Ishikawa (cell line): Measurements from ENCODE around the gene PCGF2.

ENCODE experiments used
- CEBPB ChIP-seq: IDR thresholded peaks from 2 replicates; pipeline ENCODE4 v1.6.1; 2012
- CREB1 ChIP-seq: IDR thresholded peaks from 2 replicates; pipeline ENCODE4 v1.6.1; 2012; ENCODE audit warnings: low read depth
- EGR1 ChIP-seq: IDR thresholded peaks from 2 replicates; pipeline ENCODE4 v1.6.1; 2012
- EP300 ChIP-seq: IDR thresholded peaks from 2 replicates; pipeline ENCODE4 v1.6.1; 2012; ENCODE audit warnings: borderline replicate concordance
- FOXM1 ChIP-seq: IDR thresholded peaks from 2 replicates; pipeline ENCODE4 v1.6.1; 2012; ENCODE audit warnings: low read depth, borderline replicate concordance
- NFIC ChIP-seq: IDR thresholded peaks from 2 replicates; pipeline ENCODE4 v1.6.1; 2012
- RAD21 ChIP-seq: IDR thresholded peaks from 2 replicates; pipeline ENCODE4 v1.6.1; 2012; ENCODE audit warnings: low read depth
- TAF1 ChIP-seq: IDR thresholded peaks from 2 replicates; pipeline ENCODE4 v1.6.1; 2012; ENCODE audit warnings: low read depth, mild to moderate bottlenecking
- TCF12 ChIP-seq: IDR thresholded peaks from 2 replicates; pipeline ENCODE4 v1.6.1; 2012; ENCODE audit warnings: low read depth
- TEAD4 ChIP-seq: IDR thresholded peaks from 2 replicates; pipeline ENCODE4 v1.6.1; 2012
- USF1 ChIP-seq: IDR thresholded peaks from 2 replicates; pipeline ENCODE4 v1.6.1; 2012
- YY1 ChIP-seq: IDR thresholded peaks from 2 replicates; pipeline ENCODE4 v1.6.1; 2012; ENCODE audit warnings: low read depth
- ZBTB7A ChIP-seq: IDR thresholded peaks from 2 replicates; pipeline ENCODE4 v1.6.1; 2012; ENCODE audit warnings: low read depth
- TF ChIP-seq, protein P1 (sequence below): IDR thresholded peaks from 2 replicates; pipeline ENCODE4 v1.6.1; 2012
- TF ChIP-seq, protein P2 (sequence below): IDR thresholded peaks from 2 replicates; pipeline ENCODE4 v1.6.1; 2012; ENCODE audit warnings: low read depth, mild to moderate bottlenecking

The PCGF2 gene

DNA sequence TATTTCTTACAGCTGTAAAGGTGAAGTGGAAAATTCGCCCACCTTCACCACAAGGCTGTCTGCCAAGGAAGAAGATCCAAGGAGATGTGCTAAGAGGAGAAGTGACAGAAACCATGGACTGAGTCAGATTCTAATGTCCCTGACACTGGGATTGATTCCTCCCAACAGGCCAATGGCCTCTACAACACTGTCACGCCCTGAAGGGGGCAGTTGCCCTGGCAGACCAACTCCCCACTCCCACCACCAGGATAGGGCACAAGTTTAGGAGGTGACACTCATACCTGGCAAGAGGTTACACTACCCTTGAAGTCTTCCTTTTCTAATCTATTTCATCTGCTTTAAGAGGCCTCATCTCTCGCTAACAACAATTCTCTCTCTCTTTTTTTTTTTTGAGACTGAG, 35.1 kb upstream of the PCGF2 start:
- no peak for TF ChIP-seq TCF12
- TF ChIP-seq YY1 = no peak
- TF ChIP-seq, protein P1, sequence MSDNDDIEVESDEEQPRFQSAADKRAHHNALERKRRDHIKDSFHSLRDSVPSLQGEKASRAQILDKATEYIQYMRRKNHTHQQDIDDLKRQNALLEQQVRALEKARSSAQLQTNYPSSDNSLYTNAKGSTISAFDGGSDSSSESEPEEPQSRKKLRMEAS = no peak
- no peak for TF ChIP-seq FOXM1
- no peak for TF ChIP-seq TEAD4
- no peak for TF ChIP-seq RAD21
- no peak for TF ChIP-seq EP300
- no peak for TF ChIP-seq EGR1
- TF ChIP-seq CEBPB = no peak
- TF ChIP-seq, protein P2, sequence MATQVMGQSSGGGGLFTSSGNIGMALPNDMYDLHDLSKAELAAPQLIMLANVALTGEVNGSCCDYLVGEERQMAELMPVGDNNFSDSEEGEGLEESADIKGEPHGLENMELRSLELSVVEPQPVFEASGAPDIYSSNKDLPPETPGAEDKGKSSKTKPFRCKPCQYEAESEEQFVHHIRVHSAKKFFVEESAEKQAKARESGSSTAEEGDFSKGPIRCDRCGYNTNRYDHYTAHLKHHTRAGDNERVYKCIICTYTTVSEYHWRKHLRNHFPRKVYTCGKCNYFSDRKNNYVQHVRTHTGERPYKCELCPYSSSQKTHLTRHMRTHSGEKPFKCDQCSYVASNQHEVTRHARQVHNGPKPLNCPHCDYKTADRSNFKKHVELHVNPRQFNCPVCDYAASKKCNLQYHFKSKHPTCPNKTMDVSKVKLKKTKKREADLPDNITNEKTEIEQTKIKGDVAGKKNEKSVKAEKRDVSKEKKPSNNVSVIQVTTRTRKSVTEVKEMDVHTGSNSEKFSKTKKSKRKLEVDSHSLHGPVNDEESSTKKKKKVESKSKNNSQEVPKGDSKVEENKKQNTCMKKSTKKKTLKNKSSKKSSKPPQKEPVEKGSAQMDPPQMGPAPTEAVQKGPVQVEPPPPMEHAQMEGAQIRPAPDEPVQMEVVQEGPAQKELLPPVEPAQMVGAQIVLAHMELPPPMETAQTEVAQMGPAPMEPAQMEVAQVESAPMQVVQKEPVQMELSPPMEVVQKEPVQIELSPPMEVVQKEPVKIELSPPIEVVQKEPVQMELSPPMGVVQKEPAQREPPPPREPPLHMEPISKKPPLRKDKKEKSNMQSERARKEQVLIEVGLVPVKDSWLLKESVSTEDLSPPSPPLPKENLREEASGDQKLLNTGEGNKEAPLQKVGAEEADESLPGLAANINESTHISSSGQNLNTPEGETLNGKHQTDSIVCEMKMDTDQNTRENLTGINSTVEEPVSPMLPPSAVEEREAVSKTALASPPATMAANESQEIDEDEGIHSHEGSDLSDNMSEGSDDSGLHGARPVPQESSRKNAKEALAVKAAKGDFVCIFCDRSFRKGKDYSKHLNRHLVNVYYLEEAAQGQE = no peak
- TF ChIP-seq TAF1 = no peak
- TF ChIP-seq USF1 = no peak
- no peak for TF ChIP-seq ZBTB7A
- no peak for TF ChIP-seq CREB1
- TF ChIP-seq NFIC = no peak

- TF ChIP-seq YY1 (no peak), RAD21 (no peak), NFIC (no peak), EGR1 (no peak), CEBPB (no peak), ZBTB7A (no peak), TCF12 (no peak), FOXM1 (no peak), USF1 (no peak), EP300 (no peak), CREB1 (no peak), TEAD4 (no peak), TAF1 (no peak)
- TF ChIP-seq, protein P2 = no peak
- TF ChIP-seq, protein P1 = no peak
These were observed 32.0 kb upstream of the PCGF2 start for GRCh38 chr17:38779965-38780752.

DNA sequence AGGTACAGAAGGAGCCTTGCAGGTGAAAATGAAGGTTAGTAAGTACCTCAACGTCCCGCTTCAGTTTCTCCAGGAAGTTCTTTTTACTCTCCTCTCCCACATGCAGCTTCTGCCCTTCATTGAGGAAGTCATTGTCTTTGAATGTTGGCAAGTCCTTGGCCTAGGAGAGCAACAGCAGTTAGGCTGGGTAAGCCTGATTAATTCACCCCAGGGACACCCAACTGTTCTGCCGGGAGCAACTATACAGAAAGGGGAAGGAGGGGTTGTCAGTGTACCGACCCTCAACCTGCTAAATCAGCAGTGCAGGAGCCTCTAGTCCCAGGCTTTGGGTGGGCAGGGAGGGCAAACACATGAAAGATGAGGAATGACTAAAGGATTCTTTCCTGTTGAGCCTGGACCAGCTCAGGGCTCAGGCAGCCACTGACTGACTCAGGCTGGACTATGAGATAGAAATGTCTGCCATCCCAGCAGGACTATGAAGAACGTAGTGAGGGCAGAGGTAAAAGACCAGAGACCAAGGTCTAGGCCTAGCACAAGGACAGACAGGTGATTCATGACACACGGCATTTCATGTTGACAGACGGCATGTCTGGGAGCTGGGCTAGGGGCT, 29.6 kb upstream of the PCGF2 start:
- TF ChIP-seq ZBTB7A (no peak), EGR1 (no peak), NFIC (no peak), RAD21 (no peak), CREB1 (no peak), FOXM1 (no peak), USF1 (no peak), TCF12 (no peak)

DNA sequence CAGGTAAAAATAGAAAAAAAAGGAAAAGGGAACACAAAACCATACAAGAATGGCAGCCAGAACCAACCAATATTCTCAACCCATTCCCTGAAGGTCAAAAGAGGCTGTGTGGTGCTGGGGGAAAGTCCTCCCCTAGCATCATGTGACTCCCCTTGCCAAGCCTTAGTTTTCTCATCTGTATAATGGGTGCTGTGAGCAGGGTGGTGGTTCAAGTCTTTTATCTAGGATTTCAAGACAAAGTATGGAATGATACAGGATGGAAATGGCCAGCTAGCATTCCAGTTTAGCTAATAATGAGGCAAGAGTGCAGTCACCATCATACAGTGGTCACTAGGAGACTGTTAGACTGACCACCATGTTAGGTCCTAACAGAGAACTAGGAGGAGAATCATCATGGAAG, 25.1 kb upstream of the PCGF2 start:
- TF ChIP-seq, protein P1 = no peak
- TF ChIP-seq EGR1 (no peak), CEBPB (no peak), TCF12 (no peak)

- TF ChIP-seq YY1 (no peak), TAF1 (no peak), ZBTB7A (no peak), RAD21 (no peak), EP300 (no peak), EGR1 (no peak), CREB1 (no peak), FOXM1 (no peak), USF1 (no peak), CEBPB (no peak), NFIC (no peak), TCF12 (no peak), TEAD4 (no peak)
- TF ChIP-seq, protein P2 = no peak
- TF ChIP-seq, protein P1 = no peak
These were observed 20.3 kb upstream of the PCGF2 start for GRCh38 chr17:38768417-38768816.
